SU-DHL-6 (cell line): Measurements from ENCODE around the gene NME8.

Experiments used
- H2AFZ ChIP-seq: fragments of 200-600 bp; sonication (generic); 2 replicates; pipeline ENCODE4 v1.6.1; 2014; ENCODE audit warnings: low read depth, mild to moderate bottlenecking, moderate library complexity, mixed read lengths, antibody characterized with exemption, low read length; ENCODE audit not compliant: severe bottlenecking
- H3F3A ChIP-seq: fragments of 200-600 bp; shearing (Covaris generic); 2 replicates; pipeline ENCODE4 v1.6.0; 2016; ENCODE audit warnings: antibody characterized with exemption, mild to moderate bottlenecking; ENCODE audit not compliant: insufficient read depth
- H3K27ac ChIP-seq: fragments of 200-600 bp; sonication (generic); 2 replicates; pipeline ENCODE4 v1.5.1; 2016; ENCODE audit warnings: low read depth, mild to moderate bottlenecking, low read length, moderate library complexity, mixed read lengths
- H3K27me3 ChIP-seq: fragments of 200-600 bp; sonication (generic), shearing (Covaris generic); 2 replicates; pipeline ENCODE4 v1.6.0; 2014; ENCODE audit warnings: mild to moderate bottlenecking, low read length
- H3K36me3 ChIP-seq: fragments of 200-600 bp; sonication (generic); 2 replicates; pipeline ENCODE4 v1.6.1; 2014; ENCODE audit warnings: mild to moderate bottlenecking, low read length, mixed read lengths
- H3K4me2 ChIP-seq: fragments of 300-600, 200-600 bp; shearing (Covaris generic), sonication (generic); 2 replicates; pipeline ENCODE4 v1.6.0; 2014; ENCODE audit warnings: low read length, low read depth, mild to moderate bottlenecking; ENCODE audit not compliant: poor library complexity, severe bottlenecking
- H3K4me3 ChIP-seq: fragments of 200-600 bp; sonication (generic); 2 replicates; pipeline ENCODE4 v1.5.1; 2014; ENCODE audit warnings: antibody characterized with exemption, low read length, mild to moderate bottlenecking, mixed read lengths; ENCODE audit not compliant: insufficient read depth, poor library complexity, severe bottlenecking
- H3K79me2 ChIP-seq: fragments of 200-600 bp; sonication (generic); 2 replicates; pipeline ENCODE4 v1.6.1; 2014; ENCODE audit warnings: mild to moderate bottlenecking, low read length, moderate library complexity; ENCODE audit not compliant: insufficient read depth
- H3K9ac ChIP-seq: fragments of 200-600 bp; sonication (generic); 2 replicates; pipeline ENCODE4 v1.7.0; 2014; ENCODE audit warnings: mild to moderate bottlenecking, low read length
- H3K9me2 ChIP-seq: fragments of 200-600 bp; sonication (generic); replicated peaks from 2 replicates; pipeline ENCODE4 v1.6.1; 2014; ENCODE audit warnings: low read length; ENCODE audit not compliant: insufficient read depth
- H3K9me3 ChIP-seq: fragments of 200-600 bp; sonication (generic); 2 replicates; pipeline ENCODE4 v1.6.1; 2014; ENCODE audit warnings: low read length, mixed read lengths; ENCODE audit not compliant: insufficient read depth
- H4K20me1 ChIP-seq: fragments of 200-600 bp; sonication (generic); 2 replicates; pipeline ENCODE4 v1.6.1; 2014; ENCODE audit warnings: low read depth, mild to moderate bottlenecking, antibody characterized with exemption, low read length, moderate library complexity, mixed read lengths
- CTCF ChIP-seq: fragments of 200-600 bp; sonication (generic); IDR thresholded peaks from one replicate; pipeline ENCODE4 v1.5.1; 2017; ENCODE audit warnings: antibody characterized with exemption, mild to moderate bottlenecking, low read length, moderate library complexity; ENCODE audit not compliant: insufficient read depth, poor library complexity, severe bottlenecking
- EZH2phosphoT487 ChIP-seq: fragments of 200-600 bp; sonication (generic), shearing (Covaris generic); conservative IDR thresholded peaks from 2 replicates; pipeline ENCODE4 v1.6.1; 2018; ENCODE audit warnings: mild to moderate bottlenecking, antibody characterized with exemption, low read length, moderate library complexity, mixed read lengths

Gene NME8

GRCh38 chr7:37825038-37825437, 23.4 kb upstream of the NME8 start:
- H3K36me3 ChIP-seq: no peaks in the 10 kb centered on the region
- no peaks in the 10 kb centered on the region for H3K9me3 ChIP-seq
- H3K4me2 ChIP-seq: no peak overlapping the region
- H3K27ac ChIP-seq: no peak overlapping the region
- TF ChIP-seq EZH2phosphoT487 (no peak), CTCF (no peak)
- no peaks in the 10 kb centered on the region for H3K27me3 ChIP-seq
- no peak overlapping the region for H3K9ac ChIP-seq
- H4K20me1 ChIP-seq: no peaks in the 10 kb centered on the region
- H3F3A ChIP-seq: no peaks in the 10 kb centered on the region
- H3K79me2 ChIP-seq: no peaks in the 10 kb centered on the region
- H3K9me2 ChIP-seq: no peaks in the 10 kb centered on the region
- H2AFZ ChIP-seq: no peak overlapping the region
- no peak overlapping the region for H3K4me3 ChIP-seq

- no peak overlapping the region for H3K4me3 ChIP-seq
- H2AFZ ChIP-seq: no peak overlapping the region
- no peak overlapping the region for H3K9ac ChIP-seq
Measured at GRCh38 chr7:37826825-37827224, 21.6 kb upstream of the NME8 start.

DNA sequence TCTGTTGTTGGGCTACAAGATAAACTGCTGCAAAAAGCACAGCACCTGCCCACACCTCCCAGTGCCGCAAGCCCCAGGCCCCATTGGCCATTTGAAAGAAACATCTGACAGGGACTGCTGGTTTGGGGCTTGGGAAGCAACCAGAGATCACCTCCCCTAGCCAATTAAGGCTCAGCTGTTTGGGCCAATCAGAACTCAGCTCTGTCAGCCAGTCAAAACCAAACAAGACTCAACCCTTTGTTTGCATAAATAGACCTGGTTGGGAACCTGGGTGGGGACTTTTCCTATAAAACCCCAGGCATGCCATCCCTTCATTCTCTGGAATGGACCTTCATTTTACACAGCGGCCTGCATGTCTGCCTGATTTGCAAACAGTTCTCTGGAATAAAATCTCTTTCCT, 17.2 kb upstream of the NME8 start:
- no peak overlapping the region for H3K4me2 ChIP-seq
- H4K20me1 ChIP-seq: no peaks in the 10 kb centered on the region
- H3F3A ChIP-seq: no peaks in the 10 kb centered on the region
- no peaks in the 10 kb centered on the region for H3K9me3 ChIP-seq
- no peak overlapping the region for H3K27ac ChIP-seq
- H3K9me2 ChIP-seq: no peaks in the 10 kb centered on the region
- H3K27me3 ChIP-seq: no peaks in the 10 kb centered on the region
- TF ChIP-seq EZH2phosphoT487 (no peak), CTCF (no peak)
- no peak overlapping the region for H3K9ac ChIP-seq
- no peaks in the 10 kb centered on the region for H3K36me3 ChIP-seq
- no peak overlapping the region for H2AFZ ChIP-seq
- H3K79me2 ChIP-seq: no peaks in the 10 kb centered on the region
- no peak overlapping the region for H3K4me3 ChIP-seq

More at GRCh38 chr7:37826825-37827224, 21.6 kb upstream of the NME8 start:
- Histone ChIP-seq H3K9me3 (no peaks in the 10 kb centered on the region), H3F3A (no peaks in the 10 kb centered on the region), H3K27me3 (no peaks in the 10 kb centered on the region), H3K9me2 (no peaks in the 10 kb centered on the region), H3K27ac (no peak overlapping the region), H3K36me3 (no peaks in the 10 kb centered on the region), H3K4me2 (no peak overlapping the region), H3K79me2 (no peaks in the 10 kb centered on the region), H4K20me1 (no peaks in the 10 kb centered on the region)
- TF ChIP-seq EZH2phosphoT487 (no peak), CTCF (no peak)

DNA sequence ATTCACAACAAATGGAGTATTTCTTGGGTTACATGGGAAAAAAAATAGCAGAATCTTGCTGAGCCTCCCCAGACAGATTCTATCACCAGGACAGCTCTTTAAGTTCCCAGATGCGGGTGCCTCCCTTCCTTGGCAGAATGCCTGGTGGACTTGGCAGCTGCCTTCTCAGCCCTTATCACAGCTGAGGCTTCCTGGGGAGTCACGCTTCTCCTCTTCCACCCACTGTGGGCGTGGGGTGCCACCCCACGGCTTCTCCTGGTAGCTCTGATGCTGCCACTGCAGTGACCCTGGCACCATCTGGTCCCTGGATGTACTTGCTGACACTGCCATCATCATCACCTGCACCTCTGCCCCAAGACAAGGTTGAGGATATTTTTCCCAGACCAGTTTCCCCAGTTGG, 16.2 kb upstream of the NME8 start:
- Histone ChIP-seq H3K4me3 (no peak overlapping the region), H4K20me1 (no peaks in the 10 kb centered on the region), H3K27ac (no peak overlapping the region), H3K27me3 (no peaks in the 10 kb centered on the region), H3K9ac (no peak overlapping the region), H3K36me3 (no peaks in the 10 kb centered on the region), H3F3A (no peaks in the 10 kb centered on the region), H2AFZ (no peak overlapping the region), H3K9me3 (no peaks in the 10 kb centered on the region), H3K9me2 (no peaks in the 10 kb centered on the region), H3K4me2 (no peak overlapping the region), H3K79me2 (no peaks in the 10 kb centered on the region)
- no peak for TF ChIP-seq EZH2phosphoT487
- no peak for TF ChIP-seq CTCF
